Liver (tissue), 9 donors: ENCODE measurements around the gene LIM2. TPM values are rescaled to one million over a fixed set of nuclear protein-coding genes. Genes with fewer than 3 reads are reported as not detected.

Experiments
- DNase-seq: peaks from one replicate; pipeline ENCODE4 v3.0.0-alpha.2; 2017; ENCODE audit warnings: low spot score
- H3K27ac ChIP-seq, 2 donors: one replicate each; pipeline ENCODE4 v1.7.0; 2013; ENCODE audit warnings: inconsistent platforms in 2 of 2, low read length in 2 of 2, control low read depth in 1 of 2, low read depth in 1 of 2, mild to moderate bottlenecking in 1 of 2
- H3K27me3 ChIP-seq, 4 donors: one replicate each; pipeline versions ENCODE4 v1.6.1 to v1.7.0; 2013; ENCODE audit warnings: low read length in 3 of 4, inconsistent platforms in 1 of 4, mild to moderate bottlenecking in 1 of 4, moderate library complexity in 1 of 4; ENCODE audit not compliant: control insufficient read depth in 4 of 4, insufficient read depth in 4 of 4
- H3K36me3 ChIP-seq, 4 donors: one replicate each; pipeline versions ENCODE4 v1.6.1 to v1.7.0; 2013; ENCODE audit warnings: low read length in 3 of 4, mild to moderate bottlenecking in 3 of 4, low read depth in 1 of 4, moderate library complexity in 1 of 4; ENCODE audit not compliant: control insufficient read depth in 4 of 4, insufficient read depth in 3 of 4
- H3K4me1 ChIP-seq, 4 donors: one replicate each; pipeline versions ENCODE4 v1.6.1 to v1.7.0; 2013; ENCODE audit warnings: low read length in 3 of 4, mild to moderate bottlenecking in 3 of 4, moderate library complexity in 1 of 4; ENCODE audit not compliant: control insufficient read depth in 4 of 4, insufficient read depth in 4 of 4
- H3K4me3 ChIP-seq, 3 donors: one replicate each; pipeline versions ENCODE4 v1.6.1 to v1.7.0; 2013; ENCODE audit warnings: low read length in 3 of 3, control low read depth in 1 of 3, low read depth in 1 of 3, mild to moderate bottlenecking in 1 of 3
- H3K9ac ChIP-seq, 2 donors: one replicate each; pipeline ENCODE4 v1.7.0; 2013; ENCODE audit warnings: low read length in 2 of 2, mild to moderate bottlenecking in 2 of 2, moderate library complexity in 2 of 2, control low read depth in 1 of 2, low read depth in 1 of 2
- H3K9me3 ChIP-seq, 4 donors: one replicate each; pipeline versions ENCODE4 v1.6.1 to v1.7.0; 2013; ENCODE audit warnings: low read length in 3 of 4; ENCODE audit not compliant: control insufficient read depth in 4 of 4
- ATF3 ChIP-seq: IDR thresholded peaks from 2 replicates; pipeline ENCODE4 v1.6.1; 2016; ENCODE audit warnings: antibody characterized with exemption
- CTCF ChIP-seq: fragments of 150-350 bp; IDR thresholded peaks from 2 replicates; pipeline ENCODE4 v1.5.1; 2017; ENCODE audit warnings: improper control_type of control experiment, low read depth, low read length; ENCODE audit not compliant: missing input control
- FOXA1 ChIP-seq: IDR thresholded peaks from 2 replicates; pipeline ENCODE4 v1.6.1; 2016; ENCODE audit warnings: antibody characterized with exemption
- GABPA ChIP-seq, 2 donors: IDR thresholded peaks in 1 of 2; conservative IDR thresholded peaks in 1 of 2; 2 replicates each; pipeline ENCODE4 v1.6.1; 2016; ENCODE audit warnings: antibody characterized with exemption in 2 of 2, mild to moderate bottlenecking in 1 of 2, moderate library complexity in 1 of 2
- HNF4A ChIP-seq, 2 donors: conservative IDR thresholded peaks; 2 replicates each; pipeline ENCODE4 v1.6.1; 2016; ENCODE audit warnings: antibody characterized with exemption in 2 of 2, mild to moderate bottlenecking in 2 of 2
- HNF4G ChIP-seq: IDR thresholded peaks from 2 replicates; pipeline ENCODE4 v1.6.1; 2016; ENCODE audit warnings: antibody characterized with exemption
- MAX ChIP-seq: IDR thresholded peaks from 2 replicates; pipeline ENCODE4 v1.6.1; 2016; ENCODE audit warnings: antibody characterized with exemption
- NR2F2 ChIP-seq: IDR thresholded peaks from 2 replicates; pipeline ENCODE4 v1.6.1; 2016; ENCODE audit warnings: antibody characterized with exemption
- RAD21 ChIP-seq, 2 donors: IDR thresholded peaks; 2 replicates each; pipeline ENCODE4 v1.6.1; 2016; ENCODE audit warnings: antibody characterized with exemption in 2 of 2, mild to moderate bottlenecking in 2 of 2
- REST ChIP-seq: IDR thresholded peaks from 2 replicates; pipeline ENCODE4 v1.6.1; 2016; ENCODE audit warnings: antibody characterized with exemption, mild to moderate bottlenecking
- RXRA ChIP-seq, 2 donors: IDR thresholded peaks; 2 replicates each; pipeline ENCODE4 v1.6.1; 2017 to 2018; ENCODE audit warnings: antibody characterized with exemption in 2 of 2, mild to moderate bottlenecking in 1 of 2
- SP1 ChIP-seq: IDR thresholded peaks from 2 replicates; pipeline ENCODE4 v1.6.1; 2018; ENCODE audit warnings: antibody characterized with exemption, mild to moderate bottlenecking
- TAF1 ChIP-seq: conservative IDR thresholded peaks from 2 replicates; pipeline ENCODE4 v1.6.1; 2016; ENCODE audit warnings: antibody characterized with exemption, mild to moderate bottlenecking
- YY1 ChIP-seq: IDR thresholded peaks from 2 replicates; pipeline ENCODE4 v1.6.1; 2016; ENCODE audit warnings: antibody characterized with exemption, mild to moderate bottlenecking
- ZBTB33 ChIP-seq: IDR thresholded peaks from 2 replicates; pipeline ENCODE4 v1.6.1; 2016; ENCODE audit warnings: antibody characterized with exemption
- WGBS: extraction: QIAGEN DNeasy Blood & Tissue Kit; methylation state at CpG from one replicate; pipeline ENCODE4 v1.1.7; 2013; 5-methylcytosine and 5-hydroxymethylcytosine counted together
- polyA plus RNA-seq, 2 donors: library from polyadenylated mRNA; stranded (reverse) in 1 of 2; unstranded in 1 of 2; fragments of 200-250 nt in 1 of 2; fragments of >200 nt in 1 of 2; fragmentation: Nextera tagmentation in 1 of 2; extraction: Ambion mirVana in 1 of 2; gene quantifications; one replicate each; pipeline versions ENCODE4 v1.2.1 to v1.2.3, GENCODE V29; 2013 to 2015
- total RNA-seq, 2 donors: library from RNA; depleted of rRNA; stranded (reverse); fragments of >200 nt; gene quantifications; one replicate each; pipeline ENCODE4 v1.2.3, GENCODE V29; 2014
- donor health status: healthy.
- donor health status: healthy.
- donor health status: healthy.
- donor health status: healthy.
- donor health status: healthy.

Gene LIM2
- total and polyA plus RNA-seq, 4 donors = not detected

GRCh38 chr19:51367255-51367564 is 20.6 kb downstream of the LIM2 start:
- no peak for TF ChIP-seq CTCF
- TF ChIP-seq RXRA (IDR thresholded peaks at IDR 0.05) = no peak
- no peak for TF ChIP-seq HNF4A (conservative IDR thresholded peaks at IDR 0.05)
- TF ChIP-seq FOXA1 = no peak
- TF ChIP-seq REST = no peak
- TF ChIP-seq YY1 = no peak
- TF ChIP-seq ATF3 = no peak
- TF ChIP-seq NR2F2 = peak; percentile 9
- Histone ChIP-seq H3K4me3 (peak overlapping the region; percentile 70 to 82 (median 71)), H3K9ac (peak overlapping the region; percentile 86 to 98), H3K36me3 (no peaks in the 10 kb centered on the region), H3K27ac (peak overlapping the region; percentile 98 to 99), H3K9me3 (no peaks in the 10 kb centered on the region), H3K27me3 (no peaks in the 10 kb centered on the region), H3K4me1 (peaks cover 2 to 45% (median 29%) of the 10 kb centered on the region in 4 donors)
- DNase-seq = peak; percentile 47
- WGBS = under 1% methylated on average over 15 of the region's 15 CpGs

GRCh38 chr19:51366389-51367254 is 21.2 kb downstream of the LIM2 start:
- Histone ChIP-seq H3K9ac (peak overlapping the region; percentile 86 to 98), H3K4me1 (peaks cover 2 to 50% (median 28%) of the 10 kb centered on the region in 4 donors), H3K27ac (peak overlapping the region; percentile 98 to 99), H3K27me3 (no peaks in the 10 kb centered on the region), H3K36me3 (no peaks in the 10 kb centered on the region), H3K4me3 (peak overlapping the region; percentile 70 to 98 (median 71)), H3K9me3 (no peaks in the 10 kb centered on the region)
- WGBS = under 1% methylated on average over 54 of the region's 54 CpGs
- DNase-seq = peak; percentile 97
- TF ChIP-seq CTCF = no peak
- TF ChIP-seq GABPA (IDR thresholded peaks at IDR 0.05 in 1 of 2, conservative IDR thresholded peaks at IDR 0.05 in 1 of 2) = peak; percentile 30 to 71
- no peak for TF ChIP-seq MAX
- peak; percentile 86 for TF ChIP-seq ZBTB33
- peak in 1 of 2 donors; percentile 13 for TF ChIP-seq RAD21 (IDR thresholded peaks at IDR 0.05)
- no peak for TF ChIP-seq ATF3
- peak; percentile 14 for TF ChIP-seq TAF1
- no peak for TF ChIP-seq HNF4G
- peak; percentile 90 for TF ChIP-seq RXRA (IDR thresholded peaks at IDR 0.05)
- TF ChIP-seq SP1 = peak; percentile 95
- peak; percentile 69 for TF ChIP-seq YY1
- peak; percentile 83 for TF ChIP-seq REST
